ENCODE measurements around the gene PIK3C2B. TPM values are rescaled to one million over a fixed set of nuclear protein-coding genes. Genes with fewer than 3 reads are reported as not detected.

PIK3C2B gene
- total RNA-seq, 1 experiment from 2014 or later: 35.3 TPM

DNA sequence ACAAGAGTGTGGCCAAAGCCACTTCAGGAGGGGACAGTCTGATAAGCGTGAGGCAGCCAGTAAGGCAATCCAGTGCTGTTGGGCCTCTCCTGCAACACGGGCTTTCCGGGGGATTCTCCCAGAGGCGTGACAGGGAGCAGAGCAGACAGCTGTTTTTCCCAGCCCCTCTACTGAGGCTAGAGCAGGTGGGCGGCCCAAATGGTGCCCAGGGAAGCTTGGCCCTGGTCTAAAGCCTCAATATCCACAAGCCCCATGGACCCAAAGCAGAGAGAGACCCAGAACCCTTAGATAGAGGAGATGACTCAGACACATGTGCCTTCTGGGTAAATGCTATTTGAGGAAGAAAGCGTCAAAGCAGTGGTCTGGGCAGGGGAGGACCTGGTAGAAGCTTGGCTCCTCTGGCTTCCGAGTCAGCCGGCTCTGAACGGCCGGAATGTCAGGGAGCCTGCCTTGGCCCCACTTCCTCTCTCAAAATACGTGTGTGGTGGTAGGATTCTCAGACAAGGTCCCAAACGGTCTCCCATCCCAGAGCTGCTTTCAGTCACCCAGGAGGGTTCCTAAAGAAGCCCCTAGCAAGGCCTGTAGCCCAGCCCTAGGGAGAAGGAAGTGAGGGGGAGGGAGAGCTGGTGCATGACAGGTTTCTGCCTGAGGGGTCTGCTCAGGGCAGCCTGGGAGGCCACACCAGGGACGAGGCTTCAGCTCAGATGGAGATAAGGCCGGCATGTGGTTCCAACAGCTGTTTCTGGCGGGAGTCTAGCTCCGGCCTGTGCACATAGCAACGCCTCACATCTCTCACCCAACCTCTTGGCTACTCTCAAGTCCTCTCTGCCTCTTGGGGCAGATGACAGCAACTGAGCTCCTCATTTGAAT lies 28.8 kb downstream of the PIK3C2B start:
- H3K4me2 ChIP-seq (ENCODE audit: low read length): no peak overlapping the region
- ChIA-PET POLR2A (ENCODE audit: unreplicated experiment) (no interaction called here), CTCF (interaction anchor here (1.2 kb wide), 1 partner anchor 20 kb away, joined by 4 read pairs; no protein-coding TSS in a partner anchor)
- TF ChIP-seq EZH2phosphoT487 (IDR thresholded peaks at IDR 0.05; ENCODE audit: borderline replicate concordance, low read length): no peak
- TF ChIP-seq, protein P1, sequence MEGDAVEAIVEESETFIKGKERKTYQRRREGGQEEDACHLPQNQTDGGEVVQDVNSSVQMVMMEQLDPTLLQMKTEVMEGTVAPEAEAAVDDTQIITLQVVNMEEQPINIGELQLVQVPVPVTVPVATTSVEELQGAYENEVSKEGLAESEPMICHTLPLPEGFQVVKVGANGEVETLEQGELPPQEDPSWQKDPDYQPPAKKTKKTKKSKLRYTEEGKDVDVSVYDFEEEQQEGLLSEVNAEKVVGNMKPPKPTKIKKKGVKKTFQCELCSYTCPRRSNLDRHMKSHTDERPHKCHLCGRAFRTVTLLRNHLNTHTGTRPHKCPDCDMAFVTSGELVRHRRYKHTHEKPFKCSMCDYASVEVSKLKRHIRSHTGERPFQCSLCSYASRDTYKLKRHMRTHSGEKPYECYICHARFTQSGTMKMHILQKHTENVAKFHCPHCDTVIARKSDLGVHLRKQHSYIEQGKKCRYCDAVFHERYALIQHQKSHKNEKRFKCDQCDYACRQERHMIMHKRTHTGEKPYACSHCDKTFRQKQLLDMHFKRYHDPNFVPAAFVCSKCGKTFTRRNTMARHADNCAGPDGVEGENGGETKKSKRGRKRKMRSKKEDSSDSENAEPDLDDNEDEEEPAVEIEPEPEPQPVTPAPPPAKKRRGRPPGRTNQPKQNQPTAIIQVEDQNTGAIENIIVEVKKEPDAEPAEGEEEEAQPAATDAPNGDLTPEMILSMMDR (conservative IDR thresholded peaks at IDR 0.05; ENCODE audit: low read depth, low read length): no peak
- no peaks in the 10 kb centered on the region for H4K20me1 ChIP-seq (ENCODE audit: low read length)
- no peak overlapping the region for H2AFZ ChIP-seq (ENCODE audit: low read length)
- ATAC-seq (no peak), DNase-seq (no peak)
- H3K36me3 ChIP-seq (ENCODE audit: low read depth, low read length): peaks cover 14% of the 10 kb centered on the region; the same call in 1 of the 2 replicates
- H3K79me2 ChIP-seq (ENCODE audit: low read length): no peaks in the 10 kb centered on the region
- BruUV-seq (replicated peaks): no TSS peak
- intact Hi-C loops (cut with micrococcal nuclease): no loop called here
- no peaks in the 10 kb centered on the region for H3K9me2 ChIP-seq (replicated peaks; ENCODE audit: low read length)
- H3K9ac ChIP-seq (ENCODE audit: low read length): no peak overlapping the region
- H3K4me3 ChIP-seq (ENCODE audit: low read length): no peak overlapping the region
- no peak overlapping the region for H3K27ac ChIP-seq (ENCODE audit: low read length)
- no peaks in the 10 kb centered on the region for H3K4me1 ChIP-seq (ENCODE audit: insufficient read depth, low read length)
- no peaks in the 10 kb centered on the region for H3F3A ChIP-seq (ENCODE audit: low read length, unreplicated experiment)
- no peaks in the 10 kb centered on the region for H3K27me3 ChIP-seq (ENCODE audit: low read length)
- no peaks in the 10 kb centered on the region for H3K9me3 ChIP-seq (ENCODE audit: low read length)

GRCh38 chr1:204464701-204465100 lies 29.9 kb downstream of the PIK3C2B start:
- intact Hi-C loops (cut with micrococcal nuclease): no loop called here
- TF ChIP-seq, protein P1 (conservative IDR thresholded peaks at IDR 0.05; ENCODE audit: low read depth, low read length): no peak
- Histone ChIP-seq H3F3A (ENCODE audit: low read length, unreplicated experiment) (no peaks in the 10 kb centered on the region), H4K20me1 (ENCODE audit: low read length) (no peaks in the 10 kb centered on the region), H2AFZ (ENCODE audit: low read length) (no peak overlapping the region), H3K9me2 (replicated peaks; ENCODE audit: low read length) (no peaks in the 10 kb centered on the region), H3K9ac (ENCODE audit: low read length) (no peak overlapping the region), H3K27me3 (ENCODE audit: low read length) (no peaks in the 10 kb centered on the region), H3K79me2 (ENCODE audit: low read length) (no peaks in the 10 kb centered on the region), H3K4me3 (ENCODE audit: low read length) (no peak overlapping the region), H3K27ac (ENCODE audit: low read length) (no peak overlapping the region), H3K4me1 (ENCODE audit: insufficient read depth, low read length) (no peaks in the 10 kb centered on the region), H3K4me2 (ENCODE audit: low read length) (no peak overlapping the region), H3K36me3 (ENCODE audit: low read depth, low read length) (peaks cover 23% of the 10 kb centered on the region), H3K9me3 (ENCODE audit: low read length) (no peaks in the 10 kb centered on the region)
- BruUV-seq (replicated peaks): no TSS peak
- POLR2A ChIA-PET (ENCODE audit: unreplicated experiment): no interaction called here
- DNase-seq: no peak
- CTCF ChIA-PET: no interaction called here
- ATAC-seq: no peak

DNA sequence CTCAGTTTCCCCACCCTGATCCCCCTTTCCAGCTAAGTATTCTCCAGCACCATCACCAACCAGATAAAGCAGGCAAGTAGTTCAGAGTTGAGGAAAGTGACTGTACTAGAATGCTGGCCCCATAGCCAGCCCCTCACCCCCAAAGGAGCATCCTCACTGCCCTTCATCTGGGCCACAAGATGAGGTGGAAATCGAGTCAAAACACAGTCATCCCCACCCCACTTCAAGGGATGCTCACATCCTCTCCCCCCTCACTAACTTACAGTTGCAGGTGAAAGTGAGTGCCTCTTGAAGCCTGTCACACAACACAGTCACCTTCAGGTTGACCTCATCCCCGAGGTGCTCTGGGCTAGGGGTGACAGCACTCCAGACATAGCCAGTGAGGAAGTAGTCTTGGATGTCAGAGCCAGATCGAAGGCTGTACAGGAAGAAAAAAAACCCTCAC lies 30.4 kb downstream of the PIK3C2B start:
- H4K20me1 ChIP-seq (ENCODE audit: low read length): no peaks in the 10 kb centered on the region
- no peak overlapping the region for H3K9ac ChIP-seq (ENCODE audit: low read length)
- H2AFZ ChIP-seq (ENCODE audit: low read length): no peak overlapping the region
- no peak overlapping the region for H3K4me3 ChIP-seq (ENCODE audit: low read length)
- no peaks in the 10 kb centered on the region for H3K4me1 ChIP-seq (ENCODE audit: insufficient read depth, low read length)
- no peaks in the 10 kb centered on the region for H3K9me2 ChIP-seq (replicated peaks; ENCODE audit: low read length)
- H3F3A ChIP-seq (ENCODE audit: low read length, unreplicated experiment): no peaks in the 10 kb centered on the region
- no TSS peak for BruUV-seq (replicated peaks)
- intact Hi-C loops (cut with micrococcal nuclease): no loop called here
- ATAC-seq: no peak
- H3K4me2 ChIP-seq (ENCODE audit: low read length): no peak overlapping the region
- H3K27me3 ChIP-seq (ENCODE audit: low read length): no peaks in the 10 kb centered on the region
- no peak for TF ChIP-seq EZH2 (IDR thresholded peaks at IDR 0.05; ENCODE audit: low read length, unreplicated experiment)
- TF ChIP-seq EZH2phosphoT487 (IDR thresholded peaks at IDR 0.05; ENCODE audit: borderline replicate concordance, low read length): no peak
- TF ChIP-seq, protein P1 (conservative IDR thresholded peaks at IDR 0.05; ENCODE audit: low read depth, low read length): no peak
- POLR2A ChIA-PET (ENCODE audit: unreplicated experiment): no interaction called here
- no peaks in the 10 kb centered on the region for H3K9me3 ChIP-seq (ENCODE audit: low read length)
- CTCF ChIA-PET: no interaction called here
- H3K79me2 ChIP-seq (ENCODE audit: low read length): no peaks in the 10 kb centered on the region
- H3K27ac ChIP-seq (ENCODE audit: low read length): no peak overlapping the region
- DNase-seq: no peak
- peaks cover 28% of the 10 kb centered on the region for H3K36me3 ChIP-seq (ENCODE audit: low read depth, low read length)

Measured in PC-3 (cell line).